Activated CD4-positive, alpha-beta T cell treated with anti-CD3 and anti-CD28 coated beads, Interleukin-2, amount 50 U/mL, for 24 hours (primary cell): ENCODE data around the gene CNTNAP2.
"Not testable (repeated sequence)": the region's sequence is repeated elsewhere in the genome, so short reads cannot be mapped to it uniquely, and the experiment has no call there.

Experiments
- DNase-seq, 2 donors: peaks; one replicate each; pipeline ENCODE4 v3.0.0-alpha.2; 2020; ENCODE audit warnings: low read depth in 1 of 2, low spot score in 1 of 2

The CNTNAP2 gene

DNA sequence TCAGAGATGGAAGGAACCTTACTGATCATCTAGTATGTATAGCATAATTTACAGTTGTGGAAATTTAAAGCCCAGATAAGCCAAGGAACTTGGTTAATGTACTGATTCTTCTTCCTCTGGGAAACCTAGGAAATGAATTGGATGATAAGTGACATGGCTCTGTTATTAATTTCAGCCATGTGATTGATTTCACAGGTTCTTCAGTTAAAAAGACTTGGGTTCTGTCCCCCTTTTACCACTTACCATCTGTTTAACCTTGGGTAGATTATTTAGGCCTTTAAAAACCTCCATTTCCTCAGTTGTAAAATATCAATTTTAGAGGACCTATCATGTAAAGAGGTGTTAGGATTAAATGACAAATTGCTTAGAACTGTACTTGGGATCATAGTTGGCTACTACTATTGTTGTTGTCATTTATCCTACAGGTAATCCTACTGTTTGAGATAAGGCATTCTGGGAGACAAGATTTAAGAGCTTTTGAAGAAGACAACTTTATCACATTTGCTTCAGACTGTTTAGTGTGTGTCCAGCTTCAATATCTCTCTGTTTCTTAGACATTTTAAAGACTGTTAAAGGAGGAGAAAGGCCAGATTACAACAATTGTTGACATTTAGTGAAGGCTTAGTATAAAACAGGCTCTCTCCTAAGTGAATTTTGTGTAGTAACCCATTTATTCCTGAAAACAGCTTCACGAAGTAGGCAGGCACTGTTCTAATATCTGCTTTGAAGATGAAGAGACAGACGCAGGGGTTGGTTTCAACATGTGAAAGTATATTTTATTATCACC is 1476.9 kb downstream of the CNTNAP2 start:
- no peak for DNase-seq

DNA sequence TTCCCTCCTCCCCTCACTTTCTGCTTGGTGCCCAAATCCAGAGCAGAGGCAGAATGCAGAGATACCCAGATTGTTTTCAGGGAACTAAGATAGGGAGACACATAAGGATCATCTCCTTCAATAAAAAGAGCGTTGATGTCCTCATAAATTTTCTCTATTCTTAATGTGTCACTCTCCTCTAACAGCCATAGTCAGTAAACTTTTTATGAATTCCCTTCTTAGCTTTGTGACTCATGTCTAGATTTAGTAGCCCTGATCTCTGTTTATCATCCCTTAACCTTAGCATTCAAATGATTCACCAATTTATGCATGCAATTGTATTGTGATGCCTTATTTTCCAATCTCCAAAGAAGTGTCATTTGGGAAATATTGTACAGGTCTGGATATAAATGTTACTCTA is 1478.4 kb downstream of the CNTNAP2 start:
- no peak for DNase-seq

DNA sequence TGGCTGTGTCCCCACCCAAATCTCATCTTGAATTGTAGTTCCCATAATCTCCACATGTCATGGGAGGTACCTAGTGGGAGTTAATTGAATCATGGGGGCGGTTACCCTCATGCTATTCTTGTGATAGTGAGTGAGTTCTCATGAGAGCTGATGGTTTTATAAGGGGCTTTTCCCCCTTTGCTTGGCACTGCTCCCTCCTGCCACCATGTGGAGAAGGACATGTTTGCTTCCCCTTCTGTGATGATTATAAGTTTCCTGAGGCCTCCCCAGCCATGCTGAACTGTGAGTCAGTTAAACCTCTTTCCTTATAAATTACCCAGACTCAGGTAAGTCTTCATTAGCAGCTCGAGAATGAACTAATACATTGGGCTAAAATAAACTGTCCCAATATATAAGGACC is 1482.1 kb downstream of the CNTNAP2 start:
- DNase-seq = not testable (repeated sequence)

DNA sequence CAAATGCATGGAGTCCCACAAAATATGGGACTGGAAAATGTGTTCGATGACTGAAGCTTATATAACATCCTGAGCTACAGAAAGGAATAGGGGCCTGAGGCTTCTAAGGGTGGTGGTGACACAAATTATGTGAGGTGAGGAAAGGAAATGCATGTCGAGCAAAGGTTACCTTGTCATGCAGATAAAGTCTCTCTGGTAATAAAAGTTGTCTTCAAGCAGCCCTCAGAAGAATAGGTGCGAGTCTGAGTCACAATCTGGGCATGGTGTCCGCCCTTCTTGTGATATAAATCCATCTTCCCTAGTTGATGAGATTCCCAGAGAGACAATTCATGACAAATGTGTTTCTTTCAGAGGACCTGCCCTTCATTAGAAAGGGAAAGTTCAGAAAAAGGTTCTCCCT is 1488.7 kb downstream of the CNTNAP2 start:
- no peak for DNase-seq

DNA sequence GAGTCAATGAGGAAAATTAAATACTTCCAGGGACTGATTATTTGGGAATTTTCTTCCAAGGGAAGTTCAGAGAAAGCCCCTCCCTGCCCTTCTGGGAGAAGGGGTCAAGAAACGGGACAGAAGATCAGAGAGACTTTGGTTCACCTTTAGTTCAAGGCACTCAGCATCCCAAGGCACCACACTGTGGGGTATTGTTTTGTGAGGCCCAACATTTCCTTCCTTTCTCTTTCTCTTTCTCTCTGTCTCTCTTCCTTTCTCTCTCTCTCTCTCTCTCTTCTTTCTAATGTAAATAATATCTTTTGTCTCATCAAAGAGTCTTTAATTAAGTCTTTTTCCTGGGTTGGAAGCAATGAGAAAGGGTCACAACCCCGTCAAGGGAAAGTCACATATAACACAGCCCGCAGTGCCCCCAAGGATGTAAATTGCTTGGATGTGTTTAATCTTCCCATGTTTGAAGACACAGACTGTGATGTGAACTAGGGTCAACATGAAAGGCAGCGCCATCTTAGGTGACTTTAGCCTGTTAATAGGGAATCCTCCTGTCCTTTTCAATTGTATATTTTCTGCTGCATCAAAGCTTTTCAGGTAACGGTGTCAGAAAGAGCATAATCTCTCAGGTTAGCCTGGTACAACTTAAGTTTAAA is 1490.7 kb downstream of the CNTNAP2 start:
- no peak for DNase-seq

DNA sequence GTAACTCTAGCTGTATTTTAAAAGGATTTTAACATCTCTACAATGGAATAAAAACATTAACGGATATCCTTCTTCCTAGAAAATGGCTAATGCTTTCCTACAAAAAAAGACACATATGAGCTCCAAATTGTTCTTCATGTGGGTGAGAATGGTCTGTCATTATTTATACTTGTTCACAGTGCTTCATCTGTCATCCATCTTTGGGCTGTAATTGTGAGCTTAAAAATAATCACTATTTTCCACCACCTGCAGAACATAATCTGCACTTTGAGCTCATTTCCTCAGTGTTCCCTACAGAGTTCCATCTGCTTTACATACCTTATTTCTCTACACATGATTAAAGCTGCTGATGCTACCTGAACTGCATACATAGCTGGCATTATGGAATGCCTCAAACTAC is 1494.8 kb downstream of the CNTNAP2 start:
- no peak for DNase-seq

DNA sequence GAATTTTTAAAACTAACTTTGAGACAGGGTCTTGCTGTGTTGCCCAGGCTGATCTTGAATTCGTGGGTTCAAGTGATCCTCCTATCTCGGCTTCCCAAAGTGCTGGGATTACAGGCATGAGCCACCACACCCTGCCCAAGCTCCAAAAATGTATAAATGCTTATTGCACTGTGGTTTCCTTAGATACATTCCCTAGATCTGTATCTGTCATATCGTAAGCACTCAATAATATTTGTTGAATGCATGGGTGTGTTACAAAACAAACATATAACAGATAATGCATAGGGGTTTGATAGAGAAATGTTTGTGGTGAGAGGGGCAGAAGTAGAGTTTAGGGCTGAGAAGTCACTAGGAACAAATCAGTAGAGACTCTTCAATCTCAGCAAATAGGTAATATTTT is 1518.7 kb downstream of the CNTNAP2 start:
- DNase-seq = no peak

DNA sequence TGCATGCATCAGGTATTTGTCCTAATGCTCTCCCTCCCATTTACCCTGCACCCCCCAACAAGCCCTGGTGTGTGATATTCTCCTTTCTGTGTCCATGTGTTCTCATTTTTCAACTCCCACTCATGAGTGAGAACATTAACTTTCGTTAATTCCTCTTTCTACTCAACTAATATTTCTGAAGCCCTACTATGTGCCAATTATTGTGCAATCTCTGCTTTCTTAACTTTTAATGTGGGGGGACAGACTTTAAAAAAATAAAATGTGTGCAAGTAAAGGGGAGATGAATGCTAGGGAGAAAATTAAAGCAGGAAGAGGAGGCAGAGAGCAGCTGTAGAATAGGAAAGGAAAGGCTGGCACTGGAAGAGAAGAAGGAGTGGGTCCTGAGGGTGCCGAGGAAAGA is 1520.0 kb downstream of the CNTNAP2 start:
- no peak for DNase-seq

DNA sequence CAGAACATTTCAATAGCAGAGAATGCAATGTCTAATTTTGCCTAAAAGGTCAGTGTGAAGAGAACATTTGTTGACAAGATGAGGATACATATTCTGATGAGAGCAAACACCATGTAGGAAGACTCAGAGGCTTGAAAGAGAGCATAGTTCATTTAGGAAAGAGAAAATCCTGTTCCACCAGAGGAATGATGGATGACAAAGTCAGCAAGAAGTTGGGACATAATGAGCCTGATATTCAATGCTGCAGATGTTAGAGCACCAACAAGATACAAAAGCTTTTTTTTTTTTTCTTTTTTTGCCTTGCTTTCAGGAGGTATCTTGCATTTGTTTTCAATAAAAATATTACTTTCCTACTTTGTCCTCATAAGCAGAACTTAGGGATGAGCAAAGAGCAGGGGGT is 1522.0 kb downstream of the CNTNAP2 start:
- DNase-seq = no peak

DNA sequence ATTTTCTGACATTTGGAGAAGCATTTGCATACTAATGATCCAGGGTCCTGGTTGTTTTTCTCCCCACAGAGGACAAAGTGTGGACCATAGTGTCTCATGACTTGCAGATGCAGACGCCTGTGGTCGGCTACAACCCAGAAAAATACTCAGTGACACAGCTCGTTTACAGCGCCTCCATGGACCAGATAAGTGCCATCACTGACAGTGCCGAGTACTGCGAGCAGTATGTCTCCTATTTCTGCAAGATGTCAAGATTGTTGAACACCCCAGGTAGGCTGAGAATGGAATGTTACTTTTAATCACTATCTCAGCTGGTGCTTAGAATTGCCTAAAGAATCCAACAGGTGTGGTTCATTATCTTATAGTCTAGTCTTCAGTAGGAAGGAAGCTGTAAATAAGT is 1522.4 kb downstream of the CNTNAP2 start:
- no peak for DNase-seq

DNA sequence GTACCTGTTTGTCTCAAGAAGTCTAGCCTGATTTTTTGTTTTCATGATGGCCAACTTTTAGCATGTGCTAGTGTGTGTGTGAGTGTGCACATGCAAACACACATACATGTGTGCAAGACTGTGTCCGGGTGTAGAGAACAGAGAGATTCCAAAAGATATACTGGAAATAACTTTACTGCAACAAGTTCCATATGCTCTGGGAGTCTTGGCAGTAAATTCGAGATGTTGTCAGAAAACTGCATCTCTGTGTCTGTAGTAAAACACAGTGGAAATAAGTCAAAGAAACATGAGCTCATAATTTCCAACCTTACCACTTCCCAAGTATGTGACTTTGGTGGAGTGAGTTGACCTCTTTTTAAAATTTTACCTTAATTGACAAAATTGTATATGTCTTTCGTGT is 1523.2 kb downstream of the CNTNAP2 start:
- no peak for DNase-seq

DNA sequence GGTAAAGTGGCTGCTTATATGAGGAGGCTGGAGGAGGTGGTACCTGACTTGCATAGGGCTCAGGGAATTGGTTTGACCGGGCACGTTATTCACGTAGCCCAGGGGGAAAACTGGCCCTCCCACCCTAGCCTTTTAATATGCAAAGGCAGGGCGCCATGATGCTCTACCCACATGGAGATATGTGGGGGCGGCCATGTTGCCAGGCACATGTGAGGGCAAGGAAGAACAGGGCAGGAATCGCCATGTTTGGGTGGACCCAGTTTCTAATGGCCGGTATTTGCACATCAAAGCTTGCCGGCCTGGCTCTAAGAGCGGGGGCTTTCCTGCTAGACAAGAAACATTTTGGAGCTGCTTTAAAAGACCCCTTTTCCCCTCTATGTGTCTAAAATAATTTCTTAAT is 1524.2 kb downstream of the CNTNAP2 start:
- DNase-seq = no peak

DNA sequence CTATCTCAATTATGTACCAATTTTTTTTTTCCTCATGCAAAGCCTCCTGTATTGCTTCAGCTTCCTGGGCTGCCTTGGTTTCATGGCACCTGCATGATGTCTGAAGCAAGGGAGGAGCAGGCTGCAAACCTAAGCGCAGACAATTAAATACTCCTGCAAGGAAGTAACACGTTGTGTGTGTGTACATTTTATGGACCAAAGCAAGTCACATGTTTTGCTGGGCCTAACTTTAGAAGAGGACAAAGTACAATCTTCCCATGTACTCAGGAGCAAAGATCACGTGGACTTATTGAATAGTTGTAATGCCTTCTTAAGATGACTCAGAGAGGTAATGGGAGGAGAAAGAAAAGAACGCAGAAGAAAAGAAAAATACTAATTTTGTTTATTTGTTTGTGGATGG is 1530.0 kb downstream of the CNTNAP2 start:
- DNase-seq = no peak

DNA sequence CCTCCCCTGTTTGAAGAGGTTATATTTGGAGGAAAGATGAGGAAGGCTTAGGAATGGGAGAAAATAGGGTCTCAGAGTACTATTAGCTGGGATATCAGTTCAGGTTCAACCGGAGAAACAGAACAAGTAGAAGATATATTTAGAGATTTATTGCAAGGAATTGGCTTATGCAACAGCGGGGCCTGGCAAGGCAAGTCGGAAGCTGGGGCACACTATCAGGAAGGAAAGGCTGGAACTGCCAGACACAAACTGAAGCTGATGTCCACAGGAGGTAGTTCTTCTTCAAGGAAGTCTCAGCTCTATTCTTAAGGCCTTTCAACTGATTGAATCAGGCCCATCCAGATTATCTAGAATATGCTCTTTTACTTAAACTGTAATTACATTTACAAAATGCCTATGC is 1534.4 kb downstream of the CNTNAP2 start:
- no peak for DNase-seq

DNA sequence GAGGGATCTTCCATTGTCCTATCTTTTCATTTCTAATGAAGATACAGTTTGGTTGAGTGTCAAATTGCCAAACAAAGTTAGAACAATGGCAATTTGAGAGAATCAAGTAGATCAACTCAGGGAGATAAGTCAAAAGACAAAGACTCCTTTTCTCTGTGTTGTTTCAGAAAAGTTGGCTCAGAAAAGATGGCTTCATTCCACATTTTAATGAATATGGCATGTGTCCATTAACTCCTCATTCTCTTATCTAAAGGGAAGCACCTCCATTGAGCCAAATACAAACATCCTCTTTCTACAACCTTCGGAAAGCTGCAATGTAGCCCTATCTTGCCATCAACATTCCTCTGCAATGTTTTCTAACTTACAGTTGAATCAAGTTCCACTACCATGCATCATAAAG is 1535.0 kb downstream of the CNTNAP2 start:
- no peak for DNase-seq

DNA sequence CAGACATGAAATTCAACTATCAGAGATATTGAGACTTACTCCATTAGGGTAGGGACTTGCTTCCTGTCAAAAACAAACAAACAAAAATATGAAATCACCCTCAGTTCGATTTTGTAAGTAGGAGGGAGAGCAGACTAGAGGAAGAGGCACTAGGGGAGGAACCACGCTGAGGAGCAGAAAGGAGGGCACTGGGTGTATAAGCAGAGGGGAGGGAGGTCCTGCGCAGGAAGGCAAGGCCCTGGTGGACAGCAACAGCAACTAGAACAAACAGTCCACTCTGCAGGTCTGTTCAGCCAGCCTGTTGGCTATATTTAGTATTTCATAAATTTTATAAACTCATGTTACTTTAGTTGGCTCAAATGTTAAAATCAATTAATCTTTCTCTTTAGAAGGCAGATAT is 1536.9 kb downstream of the CNTNAP2 start:
- DNase-seq = no peak

DNA sequence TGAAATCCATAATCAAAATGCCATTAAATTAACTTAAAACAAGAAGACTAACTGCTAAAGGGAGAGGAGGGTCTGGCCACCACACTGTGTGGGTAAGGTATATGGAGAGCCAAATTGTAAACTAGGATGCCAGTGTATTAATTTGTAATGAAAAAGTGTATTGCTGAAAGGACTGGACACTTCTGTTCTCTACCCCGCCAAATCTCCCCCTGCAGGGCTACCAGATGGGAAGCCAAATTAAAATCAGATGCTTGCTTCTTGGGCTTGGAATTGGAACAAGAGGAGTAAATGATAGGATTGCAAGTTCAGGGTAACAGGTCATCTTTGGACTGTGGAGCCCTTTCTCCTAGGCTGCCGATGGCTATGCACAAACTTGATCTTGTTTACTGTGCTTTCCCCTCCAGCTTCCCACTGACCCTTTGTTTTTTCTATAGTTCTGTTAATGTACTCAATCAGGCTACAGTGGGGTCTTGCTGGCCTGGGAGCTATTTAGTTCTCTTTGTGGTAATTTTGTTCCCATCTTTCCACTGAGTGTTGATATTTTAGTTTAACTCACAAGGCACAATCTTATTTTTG is 1541.9 kb downstream of the CNTNAP2 start:
- DNase-seq = no peak

DNA sequence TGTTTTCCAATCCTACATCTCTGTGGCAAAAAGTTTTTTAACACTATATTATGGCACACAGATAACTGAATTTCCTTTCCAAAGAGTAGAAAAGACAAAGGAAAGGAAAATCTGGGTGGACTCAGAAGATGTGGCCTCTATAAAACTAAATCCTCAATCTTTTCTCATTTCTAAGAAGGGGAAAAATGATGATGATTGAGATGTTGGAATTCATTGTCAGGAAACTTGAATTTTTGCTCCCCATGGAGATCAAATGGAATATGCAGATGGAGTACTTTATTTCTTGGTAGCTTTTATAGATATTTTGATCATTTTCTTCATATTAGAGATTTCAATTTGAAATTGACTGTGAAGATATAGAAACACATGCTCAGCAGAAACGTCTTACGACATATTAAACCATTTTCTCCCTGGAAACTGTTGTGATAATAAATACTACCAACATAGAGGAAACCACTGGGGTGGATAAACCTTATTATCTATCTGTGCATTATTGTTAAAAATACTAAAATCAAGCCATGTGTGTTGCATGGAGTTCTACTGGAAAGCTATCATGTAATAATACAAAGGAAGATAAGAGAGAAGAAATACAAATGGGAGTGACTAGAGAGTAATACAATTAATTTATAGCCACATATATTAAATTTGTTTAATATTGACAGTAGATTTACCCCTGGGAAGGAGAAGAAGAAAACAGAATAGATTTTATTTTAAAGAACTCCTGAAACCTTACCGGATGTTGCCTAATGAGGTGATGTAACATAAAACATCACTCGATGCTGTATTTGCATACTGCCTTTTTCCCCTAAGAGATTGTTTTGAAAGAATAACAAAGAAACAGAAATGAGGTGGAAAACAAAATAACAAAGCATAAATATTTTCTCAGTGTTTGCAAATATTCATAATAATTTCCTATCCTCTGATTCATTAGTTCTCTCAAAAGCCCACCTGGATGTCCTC is 1542.7 kb downstream of the CNTNAP2 start:
- no peak for DNase-seq

DNA sequence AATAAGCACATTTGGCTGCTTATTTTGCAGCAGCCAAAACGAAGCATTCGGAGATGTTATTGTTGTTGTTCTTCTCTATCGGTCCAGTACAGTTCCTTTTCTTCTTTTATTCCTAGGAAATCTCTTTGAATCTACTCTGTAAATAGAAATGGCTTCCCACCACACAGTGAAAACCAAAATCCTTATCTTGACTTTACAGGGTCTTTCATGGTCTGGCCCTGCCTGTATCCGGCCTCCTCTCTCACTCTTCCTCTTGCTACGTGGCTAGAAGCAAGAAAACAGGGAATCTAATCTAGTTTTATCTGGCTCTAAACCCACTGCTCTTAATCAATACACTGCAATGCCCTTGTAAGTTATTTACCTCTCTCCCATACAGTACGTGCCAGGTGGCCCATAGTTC is 1547.9 kb downstream of the CNTNAP2 start:
- no peak for DNase-seq

DNA sequence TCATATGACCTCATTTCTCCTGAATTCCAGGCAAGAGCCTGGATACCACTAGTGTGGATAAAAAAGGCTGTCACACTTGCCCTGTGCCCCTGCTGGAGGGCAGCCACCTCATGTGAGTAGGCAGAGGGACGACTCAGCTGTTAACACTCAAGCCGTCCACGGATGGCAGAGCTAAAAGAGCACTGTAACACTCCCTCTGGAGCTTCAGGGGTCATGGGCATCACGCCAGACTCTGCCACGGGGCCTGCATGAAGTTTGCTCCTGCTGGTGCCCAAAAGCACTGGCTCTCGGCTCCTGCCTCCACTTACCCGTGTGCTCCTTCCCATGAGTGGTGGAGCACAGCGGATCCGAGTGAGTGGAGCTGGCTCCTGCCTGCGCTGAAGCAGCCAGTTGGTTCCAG is 1554.2 kb downstream of the CNTNAP2 start:
- DNase-seq = no peak

DNA sequence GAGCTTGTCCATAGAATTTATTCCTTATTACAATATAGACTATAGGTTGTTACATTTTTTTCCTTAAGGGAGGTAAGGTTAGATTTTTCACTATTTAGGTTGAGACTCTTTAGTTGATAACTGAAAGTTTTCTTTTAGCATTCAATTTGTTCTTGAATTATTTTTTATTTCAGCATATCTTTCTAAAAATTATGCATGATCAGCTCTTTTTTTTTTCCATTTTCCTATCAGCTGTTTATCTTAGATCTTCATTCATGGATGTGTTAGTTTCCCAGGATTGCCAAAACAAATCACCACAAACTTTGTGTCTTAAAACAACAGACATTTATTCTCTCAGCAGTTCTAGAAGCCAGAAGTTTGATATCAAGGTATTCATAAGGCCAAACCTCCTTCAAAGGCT is 1558.1 kb downstream of the CNTNAP2 start:
- no peak for DNase-seq

DNA sequence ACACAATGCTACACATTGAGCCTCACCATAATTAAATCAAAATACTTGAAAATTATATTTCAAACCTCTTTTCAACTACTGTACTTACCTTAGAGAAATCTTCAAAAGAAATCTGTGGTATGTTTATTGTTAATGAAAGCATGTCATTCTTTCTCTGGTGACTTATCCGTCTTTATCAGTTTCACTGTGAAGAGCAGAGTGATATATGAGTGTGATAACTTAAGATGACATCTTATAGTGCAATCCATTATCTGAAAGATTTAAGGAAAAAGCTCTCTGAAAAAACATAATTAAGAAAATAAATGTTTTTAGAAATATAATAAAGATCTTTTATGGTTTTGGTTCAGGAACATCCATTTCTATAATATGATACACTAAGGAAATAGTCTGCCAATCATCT is 1562.3 kb downstream of the CNTNAP2 start:
- no peak for DNase-seq
